Fibroblast of lung (primary cell): ENCODE measurements around the gene DCAF11. TPM values are rescaled to one million over a fixed set of nuclear protein-coding genes. Genes with fewer than 3 reads are reported as not detected.

Experiments used
- DNase-seq, 2 donors: peaks; one replicate each; pipeline versions ENCODE4 v3.0.0 to v3.0.0-alpha.2; 2010; ENCODE audit warnings: low read depth in 2 of 2
- H2AFZ ChIP-seq: 2 replicates; pipeline ENCODE4 v1.5.1; 2012; ENCODE audit warnings: low read length, control low read depth, inconsistent platforms
- H3K27ac ChIP-seq: 2 replicates; pipeline ENCODE4 v1.5.1; 2011; ENCODE audit warnings: low read length, control low read depth; ENCODE audit not compliant: insufficient read depth
- H3K27me3 ChIP-seq: 2 replicates; pipeline ENCODE4 v1.5.1; 2011; ENCODE audit warnings: mild to moderate bottlenecking, low read length; ENCODE audit not compliant: control insufficient read depth, insufficient read depth
- H3K36me3 ChIP-seq: 2 replicates; pipeline ENCODE4 v1.5.1; 2011; ENCODE audit warnings: low read length; ENCODE audit not compliant: control insufficient read depth, insufficient read depth
- H3K4me1 ChIP-seq: 2 replicates; pipeline ENCODE4 v1.5.1; 2011; ENCODE audit warnings: low read length; ENCODE audit not compliant: control insufficient read depth, insufficient read depth; ENCODE audit errors: extremely low read depth
- H3K4me2 ChIP-seq: 2 replicates; pipeline ENCODE4 v1.5.1; 2011; ENCODE audit warnings: low read length, control low read depth; ENCODE audit not compliant: insufficient read depth; ENCODE audit errors: extremely low read depth
- H3K4me3 ChIP-seq, 4 experiments: fragments of 200-600 bp in 1 of 4; sonication (generic) in 1 of 4; replicated peaks in 1 of 4; 2 replicates each; pipeline ENCODE4 v1.5.1; 2011 to 2016; ENCODE audit warnings: low read length in 4 of 4, low read depth in 3 of 4, mild to moderate bottlenecking in 3 of 4, control low read depth in 2 of 4, inconsistent platforms in 1 of 4, mixed read lengths in 1 of 4; ENCODE audit not compliant: insufficient read depth in 1 of 4; ENCODE audit errors: control extremely low read depth in 1 of 4
- H3K79me2 ChIP-seq: 2 replicates; pipeline ENCODE4 v1.5.1; 2012; ENCODE audit warnings: mild to moderate bottlenecking, low read length, inconsistent platforms; ENCODE audit not compliant: control insufficient read depth, insufficient read depth
- H3K9ac ChIP-seq: 2 replicates; pipeline ENCODE4 v1.5.1; 2011; ENCODE audit warnings: mild to moderate bottlenecking, low read length, control low read depth; ENCODE audit not compliant: insufficient read depth
- H3K9me3 ChIP-seq: 2 replicates; pipeline ENCODE4 v1.5.1; 2012; ENCODE audit warnings: low read depth, low read length; ENCODE audit not compliant: control insufficient read depth, insufficient read depth
- H4K20me1 ChIP-seq: 2 replicates; pipeline ENCODE4 v1.5.1; 2011; ENCODE audit warnings: low read length; ENCODE audit not compliant: control insufficient read depth, insufficient read depth; ENCODE audit errors: extremely low read depth
- EZH2 ChIP-seq: IDR thresholded peaks from 2 replicates; pipeline ENCODE4 v1.5.1; 2012; ENCODE audit warnings: low read length, control low read depth, mild to moderate bottlenecking; ENCODE audit errors: missing control alignments
- polyA plus RNA-seq, 2 donors: library from polyadenylated mRNA; depleted of rRNA in 1 of 2; stranded (reverse) in 1 of 2; unstranded in 1 of 2; fragments of >200 nt; gene quantifications; 2 replicates each; pipeline ENCODE4 v1.2.1, GENCODE V29; 2011 to 2012; ENCODE audit warnings: missing spikeins in 1 of 2
- total RNA-seq: library from RNA; depleted of rRNA; stranded (reverse); fragments of >200 nt; gene quantifications from 2 replicates; pipeline ENCODE4 v1.2.1, GENCODE V29; 2014
- TF ChIP-seq, protein P1 (sequence below), 2 donors: IDR thresholded peaks in 1 of 2; conservative IDR thresholded peaks in 1 of 2; 1 replicate in 1 of 2; 2 replicates in 1 of 2; pipeline ENCODE4 v1.5.1; 2011 to 2012; ENCODE audit warnings: low read length in 2 of 2, control low read depth in 1 of 2, inconsistent platforms in 1 of 2, low read depth in 1 of 2, mild to moderate bottlenecking in 1 of 2

DCAF11 gene
- total and polyA plus RNA-seq, 2 donors (not counting 1 experiment from before 2014, with no cell fraction given): 18.4 to 68.0 TPM

DNA sequence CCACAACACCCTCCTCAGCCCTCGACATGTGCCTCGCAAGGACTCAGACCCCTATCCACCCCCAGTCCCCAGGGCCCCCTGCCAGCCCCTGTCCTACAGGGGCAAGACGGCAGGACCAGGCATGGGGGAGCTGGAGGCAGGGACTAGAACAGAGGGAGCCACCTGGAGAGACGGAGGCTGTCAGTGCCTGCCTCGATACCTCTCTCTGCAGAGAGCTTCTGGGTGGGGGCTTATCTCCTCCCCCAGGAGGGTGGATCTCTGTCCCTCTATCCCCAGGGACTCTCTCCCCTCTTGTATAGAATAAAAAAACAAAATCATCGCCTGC lies 45.2 kb upstream of the DCAF11 start:
- no peak for TF ChIP-seq EZH2
- TF ChIP-seq, protein P1, sequence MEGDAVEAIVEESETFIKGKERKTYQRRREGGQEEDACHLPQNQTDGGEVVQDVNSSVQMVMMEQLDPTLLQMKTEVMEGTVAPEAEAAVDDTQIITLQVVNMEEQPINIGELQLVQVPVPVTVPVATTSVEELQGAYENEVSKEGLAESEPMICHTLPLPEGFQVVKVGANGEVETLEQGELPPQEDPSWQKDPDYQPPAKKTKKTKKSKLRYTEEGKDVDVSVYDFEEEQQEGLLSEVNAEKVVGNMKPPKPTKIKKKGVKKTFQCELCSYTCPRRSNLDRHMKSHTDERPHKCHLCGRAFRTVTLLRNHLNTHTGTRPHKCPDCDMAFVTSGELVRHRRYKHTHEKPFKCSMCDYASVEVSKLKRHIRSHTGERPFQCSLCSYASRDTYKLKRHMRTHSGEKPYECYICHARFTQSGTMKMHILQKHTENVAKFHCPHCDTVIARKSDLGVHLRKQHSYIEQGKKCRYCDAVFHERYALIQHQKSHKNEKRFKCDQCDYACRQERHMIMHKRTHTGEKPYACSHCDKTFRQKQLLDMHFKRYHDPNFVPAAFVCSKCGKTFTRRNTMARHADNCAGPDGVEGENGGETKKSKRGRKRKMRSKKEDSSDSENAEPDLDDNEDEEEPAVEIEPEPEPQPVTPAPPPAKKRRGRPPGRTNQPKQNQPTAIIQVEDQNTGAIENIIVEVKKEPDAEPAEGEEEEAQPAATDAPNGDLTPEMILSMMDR (conservative IDR thresholded peaks at IDR 0.05 in 1 of 2, IDR thresholded peaks at IDR 0.05 in 1 of 2; ENCODE audit: low read depth in 1 of 2, low read length in 2 of 2): no peak
- no peak overlapping the region for H3K4me3 ChIP-seq
- DNase-seq: no peak
- no peaks in the 10 kb centered on the region for H4K20me1 ChIP-seq
- no peaks in the 10 kb centered on the region for H3K36me3 ChIP-seq
- H3K4me2 ChIP-seq: no peak overlapping the region
- H3K9ac ChIP-seq: no peak overlapping the region
- H3K27me3 ChIP-seq: peaks cover 12% of the 10 kb centered on the region
- H3K79me2 ChIP-seq: no peaks in the 10 kb centered on the region
- no peak overlapping the region for H3K27ac ChIP-seq
- H3K9me3 ChIP-seq: no peaks in the 10 kb centered on the region
- no peaks in the 10 kb centered on the region for H3K4me1 ChIP-seq
- H2AFZ ChIP-seq: no peak overlapping the region

DNA sequence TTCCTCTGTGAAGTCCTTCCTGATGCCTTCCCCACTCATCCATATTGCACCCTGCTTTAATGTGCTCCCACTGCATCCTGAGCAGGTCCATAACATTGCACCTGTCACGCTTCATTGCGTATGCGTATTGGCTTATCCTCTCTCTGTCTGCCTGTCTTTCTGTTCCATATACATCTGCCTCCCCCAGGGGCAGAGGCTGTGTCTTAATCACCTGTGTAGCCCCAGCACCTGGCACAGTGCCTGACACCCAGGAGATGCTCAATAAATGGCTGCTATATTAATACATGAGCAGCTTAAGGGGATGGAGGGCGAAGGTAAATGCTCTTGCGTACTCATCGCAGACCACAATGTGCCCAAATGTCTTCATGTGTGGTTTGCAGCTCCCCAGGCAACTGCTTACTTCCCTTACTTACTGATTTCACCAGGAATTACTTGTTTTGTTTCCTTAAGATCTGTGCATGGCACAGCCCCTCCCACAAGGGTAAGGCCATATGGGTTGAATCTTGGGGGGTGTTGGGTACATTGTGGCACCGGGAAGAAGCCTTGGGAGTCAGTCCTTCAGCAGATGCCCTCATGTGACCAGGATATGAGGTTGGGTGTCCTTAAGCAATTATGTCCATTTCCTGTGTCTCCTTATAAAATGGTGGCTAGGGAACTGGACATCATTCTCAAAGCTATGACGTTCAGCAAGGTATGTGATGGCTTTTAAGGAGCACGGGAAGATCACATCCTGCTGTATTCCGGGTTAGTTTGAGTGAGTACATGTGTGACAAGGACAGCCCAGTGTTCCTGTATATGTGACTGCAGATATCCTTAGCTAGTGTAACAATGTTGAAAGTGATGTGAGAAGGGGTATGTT lies 44.1 kb upstream of the DCAF11 start:
- Histone ChIP-seq H3K4me3 (no peak overlapping the region), H3K27ac (no peak overlapping the region), H3K4me1 (no peaks in the 10 kb centered on the region), H3K36me3 (no peaks in the 10 kb centered on the region), H3K79me2 (no peaks in the 10 kb centered on the region), H3K27me3 (peaks cover 16% of the 10 kb centered on the region), H3K4me2 (no peak overlapping the region), H2AFZ (no peak overlapping the region), H4K20me1 (no peaks in the 10 kb centered on the region), H3K9me3 (no peaks in the 10 kb centered on the region), H3K9ac (no peak overlapping the region)
- TF ChIP-seq, protein P1 (conservative IDR thresholded peaks at IDR 0.05 in 1 of 2, IDR thresholded peaks at IDR 0.05 in 1 of 2; ENCODE audit: low read depth in 1 of 2, low read length in 2 of 2): no peak
- no peak for TF ChIP-seq EZH2
- no peak for DNase-seq

DNA sequence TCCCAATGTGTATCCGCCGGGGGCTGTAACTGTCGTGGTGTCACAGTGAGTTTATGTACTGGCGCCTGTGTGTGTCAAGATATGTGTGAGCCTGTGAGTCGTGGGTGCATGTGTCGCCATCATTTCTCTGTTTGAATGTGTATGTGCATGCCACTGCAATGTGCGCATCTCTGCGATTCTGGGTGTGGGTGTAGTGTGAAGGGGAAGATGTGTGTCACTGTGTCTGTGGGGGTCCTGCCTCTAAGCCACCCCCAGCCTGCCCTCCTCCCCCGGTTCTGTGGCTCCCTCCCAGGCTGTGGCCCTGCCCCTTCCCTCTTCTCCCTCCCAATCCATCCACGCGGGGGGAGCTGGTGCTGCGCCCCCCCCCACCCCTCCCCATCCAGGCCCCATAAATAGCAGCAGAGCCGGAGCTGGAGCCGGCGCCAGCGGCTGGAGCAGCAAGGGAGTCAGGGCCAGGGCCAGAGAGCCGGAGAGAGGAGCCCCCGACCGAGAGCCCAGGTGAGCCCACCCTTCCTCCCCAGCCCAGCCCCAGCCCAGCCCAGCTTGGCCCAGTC lies 43.4 kb upstream of the DCAF11 start, which contains the start of gene CPNE6:
Gene CPNE6 (plus strand): TSS at position 419 of the 554 bp plus-strand sequence. CDS start 1,375 bp downstream, outside the sequence.
- no peak for TF ChIP-seq EZH2
- TF ChIP-seq, protein P1 (conservative IDR thresholded peaks at IDR 0.05 in 1 of 2, IDR thresholded peaks at IDR 0.05 in 1 of 2; ENCODE audit: low read depth in 1 of 2, low read length in 2 of 2): no peak
- Histone ChIP-seq H3K4me2 (no peak within 1 kb of the TSS), H4K20me1 (no peaks in the 10 kb centered on the region), H3K27ac (no peak within 1 kb of the TSS), H3K4me1 (no peaks in the 10 kb centered on the region), H3K9ac (no peak within 1 kb of the TSS), H3K9me3 (no peaks in the 10 kb centered on the region), H3K27me3 (peaks cover 16% of the 10 kb centered on the region), H3K36me3 (no peaks in the 10 kb centered on the region), H3K4me3 (no peak within 1 kb of the TSS), H2AFZ (no peak within 1 kb of the TSS), H3K79me2 (no peaks in the 10 kb centered on the region)
- no peak for DNase-seq
